Measurements from ENCODE around the gene KLHL29.

Gene KLHL29

DNA sequence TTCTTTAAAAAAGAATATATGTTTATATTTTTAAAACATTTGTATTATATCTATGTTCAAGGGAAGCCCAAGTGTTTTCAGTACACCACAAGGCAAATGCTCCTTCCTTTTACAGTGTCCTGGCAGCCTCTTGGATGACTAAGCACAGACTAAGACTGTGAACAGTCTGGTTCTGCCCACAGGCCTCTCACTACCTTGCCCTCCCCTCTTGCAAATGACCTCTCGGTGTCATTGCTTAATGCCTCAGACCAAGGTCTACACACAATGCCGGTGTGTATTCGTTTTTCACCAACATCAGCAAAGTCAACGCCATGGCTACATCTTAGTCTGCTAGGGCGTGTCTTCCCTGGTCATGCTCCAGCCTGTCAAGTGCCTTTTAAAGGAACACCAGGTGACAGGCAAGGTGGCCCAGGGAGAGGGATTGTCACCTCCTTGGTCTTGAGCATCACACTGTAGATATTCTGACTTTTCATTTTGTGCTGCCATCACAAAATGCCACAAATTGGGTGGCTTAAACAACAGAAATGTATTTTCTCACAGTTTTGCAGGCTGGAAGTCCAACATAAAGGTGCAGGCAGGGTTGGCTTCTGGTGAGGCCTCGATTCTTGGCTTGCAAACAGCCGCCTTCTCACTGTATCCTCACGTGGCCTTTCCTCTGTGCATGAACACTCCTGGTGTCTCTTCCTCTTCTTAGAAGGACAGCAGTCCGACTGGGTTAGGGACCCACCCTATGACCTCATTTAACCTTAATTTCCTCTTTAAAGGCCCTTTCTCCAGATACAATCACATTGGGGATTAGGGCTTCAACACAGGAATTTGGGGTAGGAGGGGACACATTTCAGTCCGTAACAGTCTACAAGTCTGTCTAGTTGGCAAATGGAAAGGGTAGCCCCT is 266.5 kb downstream of the KLHL29 start:
- H3K27ac ChIP-seq (ENCODE audit: low read length): no peak overlapping the region

DNA sequence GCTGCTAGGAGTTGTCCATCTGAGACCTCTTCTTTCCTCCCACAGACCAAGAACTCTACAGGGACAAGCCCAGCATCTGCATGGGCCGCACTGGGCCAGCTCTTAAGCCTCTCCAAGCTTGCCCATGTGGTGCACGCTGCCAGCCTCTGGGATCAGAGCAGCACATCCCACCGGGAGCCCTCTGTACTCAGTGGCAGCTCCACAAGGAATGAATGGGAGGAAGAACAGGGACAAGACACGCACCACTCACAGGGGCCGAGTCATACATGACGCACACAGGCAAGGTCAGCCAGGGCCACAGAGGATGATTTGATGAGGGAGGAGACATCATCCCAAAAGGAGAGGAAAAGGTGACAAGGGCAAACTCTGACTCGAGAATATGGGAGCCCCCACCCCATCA is 268.3 kb downstream of the KLHL29 start:
- Histone ChIP-seq H3K36me3 (ENCODE audit: control insufficient read depth in 1 of 2, insufficient read depth in 2 of 2, low read length in 2 of 2) (peaks cover 0 to 3% of the 10 kb centered on the region in 2 donors), H3K4me1 (ENCODE audit: control insufficient read depth in 1 of 2, insufficient read depth in 2 of 2, low read length in 2 of 2) (no peaks in the 10 kb centered on the region), H3K4me3 (ENCODE audit: low read depth in 1 of 2, low read length in 2 of 2) (no peak overlapping the region)

More for the DNA sequence above, 266.5 kb downstream of the KLHL29 start:
- no peaks in the 10 kb centered on the region for H3K9me3 ChIP-seq (ENCODE audit: control insufficient read depth in 1 of 2, low read length in 2 of 2)
- peaks cover 0 to 11% of the 10 kb centered on the region in 2 donors for H3K36me3 ChIP-seq (ENCODE audit: control insufficient read depth in 1 of 2, insufficient read depth in 2 of 2, low read length in 2 of 2)
- H3K4me3 ChIP-seq (ENCODE audit: low read depth in 1 of 2, low read length in 2 of 2): no peak overlapping the region
- no peaks in the 10 kb centered on the region for H3K4me1 ChIP-seq (ENCODE audit: control insufficient read depth in 1 of 2, insufficient read depth in 2 of 2, low read length in 2 of 2)
- no peaks in the 10 kb centered on the region for H3K27me3 ChIP-seq (ENCODE audit: low read depth, low read length)

DNA sequence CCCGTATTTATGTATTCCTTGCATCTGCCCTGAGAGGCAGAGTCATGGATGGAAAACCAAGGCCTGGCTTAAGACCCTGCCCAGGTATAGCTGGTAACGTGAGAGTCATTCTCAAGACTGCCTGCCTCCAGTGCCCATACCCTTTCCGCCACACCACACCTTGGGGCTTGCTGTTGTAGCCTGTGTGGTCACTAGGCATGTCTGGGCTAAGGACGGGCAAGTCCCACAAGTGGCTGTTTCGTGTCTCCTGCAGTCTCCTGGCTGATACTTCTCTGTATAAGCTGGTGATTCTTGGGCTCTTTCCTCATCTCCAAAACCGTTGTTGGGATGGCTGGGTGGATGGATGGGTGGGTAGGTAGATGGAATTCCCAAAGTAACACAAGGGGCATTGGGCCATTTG is 269.8 kb downstream of the KLHL29 start:
- H3K4me3 ChIP-seq (ENCODE audit: low read depth in 1 of 2, low read length in 2 of 2): no peak overlapping the region
- H3K27ac ChIP-seq (ENCODE audit: low read length): no peak overlapping the region
- H3K27me3 ChIP-seq (ENCODE audit: low read depth, low read length): no peaks in the 10 kb centered on the region
- H3K36me3 ChIP-seq (ENCODE audit: control insufficient read depth in 1 of 2, insufficient read depth in 2 of 2, low read length in 2 of 2): peaks cover 0 to 2% of the 10 kb centered on the region in 2 donors
- H3K4me1 ChIP-seq (ENCODE audit: control insufficient read depth in 1 of 2, insufficient read depth in 2 of 2, low read length in 2 of 2): no peaks in the 10 kb centered on the region
- H3K9me3 ChIP-seq (ENCODE audit: control insufficient read depth in 1 of 2, low read length in 2 of 2): no peaks in the 10 kb centered on the region

More for the DNA sequence above, 268.3 kb downstream of the KLHL29 start:
- H3K9me3 ChIP-seq (ENCODE audit: control insufficient read depth in 1 of 2, low read length in 2 of 2): no peaks in the 10 kb centered on the region
- no peaks in the 10 kb centered on the region for H3K27me3 ChIP-seq (ENCODE audit: low read depth, low read length)
- no peak overlapping the region for H3K27ac ChIP-seq (ENCODE audit: low read length)

DNA sequence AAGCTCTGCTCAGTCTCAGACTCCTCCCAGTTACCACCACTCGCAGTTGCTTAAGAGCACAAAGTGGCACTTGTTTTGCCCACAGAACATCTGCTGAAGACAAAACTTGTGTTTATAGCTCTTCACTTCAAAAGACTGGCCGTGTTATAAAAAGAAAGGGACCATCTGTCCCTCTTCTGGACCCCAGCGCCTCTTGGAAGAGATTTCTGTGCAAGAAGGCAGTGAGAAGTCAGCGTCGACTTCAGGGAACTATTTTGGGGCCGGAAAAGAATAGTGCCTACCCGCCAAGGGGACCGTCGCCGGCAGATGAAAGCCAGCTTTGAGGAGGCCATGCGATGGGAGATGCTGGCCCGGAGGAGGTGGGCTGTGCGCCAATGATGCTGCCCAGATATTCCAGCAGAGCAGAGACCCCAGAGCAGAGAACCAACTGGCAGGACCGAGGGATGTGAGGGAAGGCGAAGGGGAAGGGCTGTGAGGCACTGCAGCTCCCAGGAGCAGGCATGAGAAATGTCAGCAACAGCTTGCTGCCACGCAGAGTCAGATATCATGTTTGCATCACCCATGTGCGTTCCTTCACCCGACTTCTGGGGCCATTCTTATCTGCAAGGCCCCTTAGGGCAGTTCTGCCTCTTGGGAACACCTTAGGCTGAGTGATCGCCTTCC is 271.1 kb downstream of the KLHL29 start:
- no peaks in the 10 kb centered on the region for H3K9me3 ChIP-seq (ENCODE audit: control insufficient read depth in 1 of 2, low read length in 2 of 2)
- H3K36me3 ChIP-seq (ENCODE audit: control insufficient read depth in 1 of 2, insufficient read depth in 2 of 2, low read length in 2 of 2): no peaks in the 10 kb centered on the region
- no peak overlapping the region for H3K27ac ChIP-seq (ENCODE audit: low read length)
- H3K27me3 ChIP-seq (ENCODE audit: low read depth, low read length): no peaks in the 10 kb centered on the region
- H3K4me1 ChIP-seq (ENCODE audit: control insufficient read depth in 1 of 2, insufficient read depth in 2 of 2, low read length in 2 of 2): no peaks in the 10 kb centered on the region
- no peak overlapping the region for H3K4me3 ChIP-seq (ENCODE audit: low read depth in 1 of 2, low read length in 2 of 2)

DNA sequence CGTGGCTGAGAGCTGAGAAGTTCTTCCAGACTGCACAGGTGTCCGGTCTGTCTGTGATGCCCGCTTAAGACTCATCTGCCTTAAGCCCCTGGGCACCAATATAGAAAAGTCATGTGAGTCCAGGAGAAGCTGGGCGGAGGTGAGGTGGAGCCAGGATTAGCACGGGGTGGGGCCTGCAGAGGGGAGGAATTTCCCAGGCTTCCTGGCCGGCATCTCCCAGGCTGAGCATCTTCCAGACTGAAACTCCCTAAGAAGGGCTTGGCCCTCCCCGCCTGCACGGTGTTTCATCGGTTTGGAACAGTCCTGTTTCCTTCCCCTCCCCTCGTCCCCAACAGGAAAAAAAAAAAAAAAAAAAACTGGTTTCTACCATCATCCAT is 271.6 kb downstream of the KLHL29 start:
- Histone ChIP-seq H3K4me3 (ENCODE audit: low read depth in 1 of 2, low read length in 2 of 2) (no peak overlapping the region), H3K9me3 (ENCODE audit: control insufficient read depth in 1 of 2, low read length in 2 of 2) (no peaks in the 10 kb centered on the region), H3K27me3 (ENCODE audit: low read depth, low read length) (no peaks in the 10 kb centered on the region), H3K27ac (ENCODE audit: low read length) (no peak overlapping the region), H3K4me1 (ENCODE audit: control insufficient read depth in 1 of 2, insufficient read depth in 2 of 2, low read length in 2 of 2) (no peaks in the 10 kb centered on the region), H3K36me3 (ENCODE audit: control insufficient read depth in 1 of 2, insufficient read depth in 2 of 2, low read length in 2 of 2) (no peaks in the 10 kb centered on the region)

DNA sequence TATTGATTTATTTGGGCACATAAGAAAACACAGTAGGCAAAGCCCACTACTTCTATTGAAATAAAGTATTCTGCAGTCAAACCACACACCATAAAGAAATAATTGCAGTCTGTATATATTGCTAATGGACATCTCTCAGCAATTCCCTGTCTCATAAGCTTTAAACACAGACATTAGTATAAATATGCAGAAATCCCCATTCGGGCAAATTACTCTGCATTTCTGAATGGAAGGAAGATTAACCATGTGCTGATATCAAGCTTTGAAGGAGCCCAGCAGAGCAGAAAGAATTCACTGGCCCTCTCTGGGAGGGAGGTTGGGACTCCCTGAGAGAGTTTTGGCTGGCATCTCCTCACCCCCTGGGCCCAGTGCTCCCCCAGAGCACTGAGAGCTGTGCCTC is 272.4 kb downstream of the KLHL29 start:
- H3K36me3 ChIP-seq (ENCODE audit: control insufficient read depth in 1 of 2, insufficient read depth in 2 of 2, low read length in 2 of 2): no peaks in the 10 kb centered on the region
- no peak overlapping the region for H3K4me3 ChIP-seq (ENCODE audit: low read depth in 1 of 2, low read length in 2 of 2)
- no peaks in the 10 kb centered on the region for H3K9me3 ChIP-seq (ENCODE audit: control insufficient read depth in 1 of 2, low read length in 2 of 2)
- H3K4me1 ChIP-seq (ENCODE audit: control insufficient read depth in 1 of 2, insufficient read depth in 2 of 2, low read length in 2 of 2): no peaks in the 10 kb centered on the region
- no peak overlapping the region for H3K27ac ChIP-seq (ENCODE audit: low read length)
- no peaks in the 10 kb centered on the region for H3K27me3 ChIP-seq (ENCODE audit: low read depth, low read length)

DNA sequence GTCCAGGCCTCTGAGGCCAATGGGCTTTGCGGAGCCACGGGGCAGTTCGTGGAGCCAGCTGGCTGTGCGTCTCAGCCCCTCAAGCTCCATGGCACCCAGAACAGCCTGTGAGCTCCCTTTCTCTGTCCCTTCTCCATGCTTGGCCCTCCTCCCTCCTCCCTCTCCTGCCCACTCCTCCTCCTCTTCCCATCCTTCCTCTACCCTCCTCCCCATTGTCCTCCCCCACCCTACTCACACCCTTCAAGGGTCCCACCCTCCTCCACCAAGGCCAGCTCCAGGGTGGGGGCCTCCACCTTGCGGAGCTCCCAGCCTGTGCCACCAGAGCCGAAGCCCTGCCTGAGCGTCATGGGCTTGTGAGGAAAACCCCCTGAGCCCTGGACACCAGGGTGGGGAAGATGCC is 273.0 kb downstream of the KLHL29 start:
- H3K9me3 ChIP-seq (ENCODE audit: control insufficient read depth in 1 of 2, low read length in 2 of 2): no peaks in the 10 kb centered on the region
- no peaks in the 10 kb centered on the region for H3K4me1 ChIP-seq (ENCODE audit: control insufficient read depth in 1 of 2, insufficient read depth in 2 of 2, low read length in 2 of 2)
- H3K27ac ChIP-seq (ENCODE audit: low read length): no peak overlapping the region
- no peaks in the 10 kb centered on the region for H3K27me3 ChIP-seq (ENCODE audit: low read depth, low read length)
- H3K36me3 ChIP-seq (ENCODE audit: control insufficient read depth in 1 of 2, insufficient read depth in 2 of 2, low read length in 2 of 2): no peaks in the 10 kb centered on the region
- H3K4me3 ChIP-seq (ENCODE audit: low read depth in 1 of 2, low read length in 2 of 2): no peak overlapping the region

DNA sequence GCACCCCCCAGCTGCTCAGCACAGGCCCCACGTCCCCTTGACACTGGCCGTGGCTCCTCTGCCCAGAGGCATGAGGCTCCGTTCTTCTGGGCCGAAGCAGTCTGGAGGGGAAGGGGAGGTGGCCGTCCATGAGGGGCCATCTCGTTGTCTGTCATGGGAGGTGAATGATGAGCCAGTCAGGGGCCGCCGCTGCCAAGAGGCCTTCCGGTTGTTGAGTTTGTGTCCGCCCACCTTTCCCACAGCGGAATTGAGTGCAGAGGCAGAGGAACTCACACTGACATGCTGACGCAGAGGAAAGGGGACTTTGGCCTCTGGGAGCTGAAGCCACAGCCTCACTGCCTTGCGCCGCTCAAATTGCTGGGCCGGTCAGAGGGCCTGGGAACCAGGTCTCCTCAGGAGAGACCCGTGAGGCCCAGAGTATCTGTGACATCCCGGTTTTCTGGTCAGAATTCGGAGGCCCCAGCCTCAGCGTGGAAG is 273.5 kb downstream of the KLHL29 start:
- Histone ChIP-seq H3K27me3 (ENCODE audit: low read depth, low read length) (no peaks in the 10 kb centered on the region), H3K27ac (ENCODE audit: low read length) (no peak overlapping the region), H3K9me3 (ENCODE audit: control insufficient read depth in 1 of 2, low read length in 2 of 2) (no peaks in the 10 kb centered on the region), H3K4me3 (ENCODE audit: low read depth in 1 of 2, low read length in 2 of 2) (no peak overlapping the region), H3K4me1 (ENCODE audit: control insufficient read depth in 1 of 2, insufficient read depth in 2 of 2, low read length in 2 of 2) (no peaks in the 10 kb centered on the region), H3K36me3 (ENCODE audit: control insufficient read depth in 1 of 2, insufficient read depth in 2 of 2, low read length in 2 of 2) (no peaks in the 10 kb centered on the region)

DNA sequence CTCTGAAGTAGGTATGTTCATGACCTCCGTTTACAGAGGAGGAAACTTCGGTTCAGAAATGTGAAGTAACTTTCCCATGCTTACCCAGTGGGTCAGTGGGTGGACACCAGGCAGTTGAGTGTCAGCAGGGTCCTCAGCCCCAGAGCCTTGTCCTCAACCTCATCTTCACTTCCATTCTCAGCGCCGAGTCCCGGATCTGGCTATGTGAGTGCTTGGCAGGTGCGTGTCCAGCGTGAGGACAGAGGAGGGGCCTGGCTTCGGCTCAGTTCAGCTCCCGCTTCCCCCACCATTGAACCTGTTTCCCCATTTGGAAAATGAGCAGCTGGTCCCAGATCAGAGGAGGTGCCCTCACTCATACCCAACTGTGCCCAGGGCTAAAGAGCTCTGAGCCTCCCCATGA is 274.3 kb downstream of the KLHL29 start:
- Histone ChIP-seq H3K36me3 (ENCODE audit: control insufficient read depth in 1 of 2, insufficient read depth in 2 of 2, low read length in 2 of 2) (no peaks in the 10 kb centered on the region), H3K27ac (ENCODE audit: low read length) (no peak overlapping the region), H3K9me3 (ENCODE audit: control insufficient read depth in 1 of 2, low read length in 2 of 2) (no peaks in the 10 kb centered on the region), H3K4me3 (ENCODE audit: low read depth in 1 of 2, low read length in 2 of 2) (no peak overlapping the region), H3K27me3 (ENCODE audit: low read depth, low read length) (no peaks in the 10 kb centered on the region), H3K4me1 (ENCODE audit: control insufficient read depth in 1 of 2, insufficient read depth in 2 of 2, low read length in 2 of 2) (no peaks in the 10 kb centered on the region)

DNA sequence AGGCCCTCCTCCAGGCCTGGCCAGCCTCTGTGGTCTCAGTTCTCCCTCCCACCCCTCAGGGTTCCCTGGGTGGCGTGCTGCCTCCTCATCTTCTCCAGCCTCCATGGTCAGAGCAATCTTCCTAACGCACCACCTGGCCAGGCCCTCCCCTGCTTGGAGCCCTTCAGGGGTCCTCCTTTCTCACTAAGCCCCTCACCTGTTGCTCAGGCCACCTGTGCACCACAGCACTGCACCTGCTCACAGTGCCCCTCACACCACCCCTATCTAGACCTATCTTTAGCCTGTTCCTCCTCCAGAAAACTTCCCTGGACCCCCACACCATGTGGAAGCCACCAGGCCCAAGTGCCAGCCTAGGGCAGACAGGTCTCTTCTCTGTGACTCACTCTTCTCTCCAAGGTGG is 274.8 kb downstream of the KLHL29 start:
- H3K27me3 ChIP-seq (ENCODE audit: low read depth, low read length): no peaks in the 10 kb centered on the region
- no peaks in the 10 kb centered on the region for H3K36me3 ChIP-seq (ENCODE audit: control insufficient read depth in 1 of 2, insufficient read depth in 2 of 2, low read length in 2 of 2)
- no peaks in the 10 kb centered on the region for H3K4me1 ChIP-seq (ENCODE audit: control insufficient read depth in 1 of 2, insufficient read depth in 2 of 2, low read length in 2 of 2)
- H3K9me3 ChIP-seq (ENCODE audit: control insufficient read depth in 1 of 2, low read length in 2 of 2): no peaks in the 10 kb centered on the region
- no peak overlapping the region for H3K27ac ChIP-seq (ENCODE audit: low read length)
- H3K4me3 ChIP-seq (ENCODE audit: low read depth in 1 of 2, low read length in 2 of 2): no peak overlapping the region

DNA sequence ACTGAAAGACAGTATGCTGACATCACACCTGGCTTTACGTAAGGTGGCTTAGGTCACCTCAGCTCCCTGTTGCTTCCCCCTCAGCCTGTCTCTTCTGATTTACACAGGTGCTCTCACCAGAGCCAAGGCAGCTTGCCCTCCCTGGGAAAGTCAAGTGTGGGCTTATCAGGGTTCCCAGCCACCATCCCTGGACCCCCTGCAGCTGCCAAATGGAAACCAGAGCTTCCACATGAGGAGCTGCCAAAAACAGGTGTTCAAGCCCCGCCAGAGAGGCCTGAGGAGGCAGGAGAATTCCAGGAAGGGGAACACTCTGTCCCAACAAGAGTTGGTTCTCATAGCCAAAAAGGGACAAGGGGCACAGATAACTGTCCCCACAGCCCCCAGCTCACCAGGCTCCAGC is 275.3 kb downstream of the KLHL29 start:
- H3K27ac ChIP-seq (ENCODE audit: low read length): no peak overlapping the region
- no peaks in the 10 kb centered on the region for H3K4me1 ChIP-seq (ENCODE audit: control insufficient read depth in 1 of 2, insufficient read depth in 2 of 2, low read length in 2 of 2)
- no peaks in the 10 kb centered on the region for H3K9me3 ChIP-seq (ENCODE audit: control insufficient read depth in 1 of 2, low read length in 2 of 2)
- H3K27me3 ChIP-seq (ENCODE audit: low read depth, low read length): no peaks in the 10 kb centered on the region
- H3K36me3 ChIP-seq (ENCODE audit: control insufficient read depth in 1 of 2, insufficient read depth in 2 of 2, low read length in 2 of 2): no peaks in the 10 kb centered on the region
- H3K4me3 ChIP-seq (ENCODE audit: low read depth in 1 of 2, low read length in 2 of 2): no peak overlapping the region
